EH (cell line): ENCODE measurements around the gene PLXNA4.

Experiments used
- DNase-seq: peaks from one replicate; pipeline ENCODE4 v3.0.0-alpha.2; 2015; ENCODE audit warnings: low read depth

Gene PLXNA4

GRCh38 chr7:132083537-132084123 lies 492.6 kb downstream of the PLXNA4 start:
- DNase-seq, result no peak

DNA sequence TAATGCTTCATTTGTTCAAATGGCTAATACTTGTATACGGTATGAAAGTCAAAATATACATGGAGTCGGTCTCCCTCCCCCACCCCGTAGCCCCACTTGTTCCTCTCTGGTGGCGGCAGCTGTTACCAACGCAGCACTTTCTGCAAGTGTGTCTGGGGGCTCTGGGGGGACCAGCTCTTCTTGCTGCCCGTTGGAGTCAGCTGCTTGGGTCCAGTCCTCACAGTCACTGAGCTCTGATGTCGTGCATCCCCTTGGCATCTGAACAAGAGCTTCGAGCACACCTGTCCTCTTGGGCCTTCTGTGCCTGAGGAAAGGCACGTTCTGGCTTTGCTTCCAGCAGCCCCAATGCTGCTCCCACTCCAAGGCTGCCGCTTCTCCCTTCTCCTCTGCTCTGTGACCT lies 493.1 kb downstream of the PLXNA4 start:
- no peak for DNase-seq

- DNase-seq, result peak; percentile 47
Observed at GRCh38 chr7:132082394-132082793, 493.9 kb downstream of the PLXNA4 start.

- no peak for DNase-seq
Observed at GRCh38 chr7:132081686-132082085, 494.6 kb downstream of the PLXNA4 start.

DNA sequence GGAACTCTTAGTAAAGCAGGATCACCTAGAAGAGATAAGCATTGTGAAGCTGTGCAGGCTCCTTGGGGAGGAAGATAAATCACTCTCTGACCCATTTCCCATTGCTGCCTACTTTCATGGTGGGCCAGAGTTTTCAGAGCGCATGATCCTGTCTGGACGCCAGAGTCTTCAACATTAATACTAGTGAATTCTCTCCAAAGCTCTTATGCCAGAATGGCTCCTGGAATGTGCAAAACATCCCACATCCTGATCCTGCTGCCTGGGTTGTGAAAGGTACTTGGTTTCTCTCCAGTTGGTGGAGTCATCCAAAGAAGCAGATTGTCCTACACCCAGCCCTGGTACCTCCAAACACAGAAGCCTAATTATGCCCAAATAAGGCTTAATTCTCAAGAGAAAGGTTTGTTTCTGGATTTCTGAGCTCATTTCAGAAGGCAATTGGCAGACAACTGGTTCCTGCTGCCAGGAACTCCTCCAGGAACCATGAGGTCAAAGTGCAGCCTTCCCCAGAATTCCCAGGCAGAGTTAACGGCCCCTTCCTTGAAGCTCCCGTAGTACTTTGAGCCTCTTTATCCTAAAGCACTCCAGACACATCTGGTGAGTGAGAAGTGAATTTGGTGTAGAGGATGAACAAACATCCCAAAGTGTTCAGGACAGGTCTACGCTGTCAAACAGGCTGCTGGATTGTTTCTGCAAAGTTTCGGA lies 495.2 kb downstream of the PLXNA4 start:
- peak; percentile 72 for DNase-seq

GRCh38 chr7:132080467-132080866 lies 495.8 kb downstream of the PLXNA4 start:
- DNase-seq, result no peak

DNA sequence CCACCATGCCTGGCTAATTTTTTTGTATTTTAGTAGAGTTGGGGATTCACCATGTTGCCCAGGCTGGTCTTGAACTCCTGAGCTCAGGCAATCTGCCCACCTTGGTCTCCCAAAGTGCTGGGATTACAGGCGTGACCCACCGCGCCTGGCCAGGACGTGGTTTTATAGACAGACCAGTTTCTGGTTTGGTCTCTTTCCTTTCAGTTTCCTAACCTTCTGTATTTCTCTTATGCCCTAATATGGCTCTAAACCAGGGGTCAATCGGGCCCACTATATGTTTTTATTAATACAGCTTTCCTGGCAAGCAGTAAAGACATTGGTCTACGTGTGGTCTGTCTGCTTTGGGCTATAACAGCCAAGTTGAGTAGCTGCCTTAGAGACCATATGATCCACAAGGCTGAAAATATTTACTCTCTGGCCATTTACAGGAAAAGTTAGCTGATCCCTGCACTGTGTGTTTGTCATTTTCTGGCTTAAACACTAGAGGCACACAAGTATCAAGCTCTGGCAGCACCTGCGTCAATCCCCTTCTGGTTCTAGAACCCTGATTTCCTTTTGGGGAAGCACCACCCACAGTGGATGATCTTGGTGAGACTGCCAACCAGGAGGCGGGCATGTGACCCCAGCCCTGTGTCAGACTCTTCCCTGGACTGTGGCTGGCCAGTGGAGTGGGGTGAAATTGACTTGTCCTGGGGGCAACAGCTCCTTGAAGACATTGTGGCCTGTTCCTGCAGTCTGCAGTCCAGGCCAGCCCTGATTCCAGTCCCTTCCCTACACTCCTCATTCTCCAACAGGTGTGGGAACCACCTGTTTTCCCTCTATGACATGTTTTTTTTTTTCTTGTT lies 497.2 kb downstream of the PLXNA4 start:
- no peak for DNase-seq

GRCh38 chr7:132077971-132078685 lies 498.1 kb downstream of the PLXNA4 start:
- no peak for DNase-seq

- DNase-seq, result no peak
Observed at GRCh38 chr7:132076301-132077035, 499.8 kb downstream of the PLXNA4 start.

DNA sequence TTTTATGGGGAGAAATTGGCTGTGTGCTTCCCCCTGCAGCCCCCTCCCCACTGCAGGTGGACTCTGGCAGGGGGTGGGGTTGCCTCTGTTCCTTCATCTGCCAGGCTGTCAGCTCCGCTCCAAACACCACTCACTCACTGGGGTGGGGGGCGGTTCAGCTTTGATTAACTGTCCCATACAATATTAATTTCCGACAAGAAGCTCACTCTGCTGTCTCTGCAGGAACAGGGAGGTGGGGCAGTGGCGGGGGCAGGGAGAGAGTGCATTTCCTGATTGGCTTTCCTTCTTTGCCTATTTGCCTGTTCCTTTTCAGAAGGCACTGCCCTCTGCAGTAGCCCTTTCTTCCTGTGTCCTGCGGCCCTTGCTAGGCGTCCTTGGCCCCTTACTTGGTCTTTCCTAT lies 500.8 kb downstream of the PLXNA4 start:
- peak; percentile 29 for DNase-seq

GRCh38 chr7:132073920-132074589 lies 502.2 kb downstream of the PLXNA4 start:
- DNase-seq, result no peak
